ENCODE results near the gene ESD. TPM values are rescaled to one million over a fixed set of nuclear protein-coding genes. Genes with fewer than 3 reads are reported as not detected.

Gene ESD
- total and polyA plus RNA-seq, 10 of the 15 experiments (the other 5 are each of a cell fraction or from before 2014, with no cell fraction given), result 105 to 387 (median 195) TPM

DNA sequence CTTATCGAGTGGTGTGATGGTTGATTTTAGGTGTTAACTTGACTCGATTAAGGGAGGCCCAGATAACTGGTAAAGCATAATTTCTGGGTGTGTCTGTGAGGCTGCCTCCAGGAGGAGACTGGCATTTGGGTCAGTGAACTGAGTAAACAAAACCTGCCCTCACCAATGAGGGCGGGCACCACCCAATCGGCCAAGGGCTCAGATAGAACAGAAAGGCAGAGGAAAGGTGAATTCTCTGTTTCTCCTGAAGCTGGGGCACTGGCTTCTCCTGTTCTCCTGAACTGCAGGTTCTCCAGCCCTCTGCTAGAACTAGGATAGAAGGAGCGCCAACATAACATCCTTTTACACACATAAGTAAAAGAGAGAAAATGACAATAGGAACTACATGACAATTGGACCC lies 35.1 kb downstream of the ESD start:
- Histone ChIP-seq H3K4me2 (ENCODE audit: control insufficient read depth, insufficient read depth) (no peak overlapping the region), H3K4me3 (no peak overlapping the region), H3K4me1 (ENCODE audit: control insufficient read depth, insufficient read depth, low read length) (no peaks in the 10 kb centered on the region), H3K9ac (ENCODE audit: control insufficient read depth, insufficient read depth, low read length) (no peak overlapping the region), H2AFZ (ENCODE audit: control insufficient read depth, low read depth, low read length) (no peak overlapping the region), H4K20me1 (ENCODE audit: control insufficient read depth, insufficient read depth) (no peaks in the 10 kb centered on the region), H3K79me2 (ENCODE audit: control insufficient read depth, insufficient read depth, low read length) (no peaks in the 10 kb centered on the region), H3K27me3 (replicated peaks in 1 of 2; ENCODE audit: control insufficient read depth in 2 of 2, insufficient read depth in 2 of 2, low read length in 1 of 2) (no peaks in the 10 kb centered on the region), H3K9me3 (replicated peaks; ENCODE audit: control insufficient read depth, insufficient read depth, low read length) (no peaks in the 10 kb centered on the region), H3K27ac (ENCODE audit: control insufficient read depth, insufficient read depth) (no peak overlapping the region), H3K36me3 (ENCODE audit: control insufficient read depth in 2 of 2, insufficient read depth in 2 of 2, low read length in 1 of 2) (no peaks in the 10 kb centered on the region)
- SMC1A ChIA-PET (ENCODE audit: uncharacterized antibody, unreplicated experiment), result no interaction called here
- CTCF ChIA-PET, result no interaction called here
- in situ Hi-C loops (cut with MboI), result no loop called here
- POLR2A ChIA-PET, result no interaction called here
- no TSS peak for BruUV-seq (replicated peaks)
- TF ChIP-seq SUPT20H (IDR thresholded peaks at IDR 0.05; ENCODE audit: borderline replicate concordance, control insufficient read depth, low read depth, low read length) (no peak), SIX5 (IDR thresholded peaks at IDR 0.05; ENCODE audit: low read depth, low read length, severe bottlenecking) (no peak), TCF12 (IDR thresholded peaks at IDR 0.05; ENCODE audit: low read depth, low read length) (no peak), PAX5 (IDR thresholded peaks at IDR 0.05; ENCODE audit: borderline replicate concordance, low read depth, low read length) (no peak), HDGF (IDR thresholded peaks at IDR 0.05) (no peak), KDM1A (IDR thresholded peaks at IDR 0.05; ENCODE audit: borderline replicate concordance) (no peak), RCOR1 (conservative IDR thresholded peaks at IDR 0.05; ENCODE audit: low read depth, low read length) (no peak), CBX5 (IDR thresholded peaks at IDR 0.05; ENCODE audit: low read depth) (no peak), PAX8 (IDR thresholded peaks at IDR 0.05) (no peak), MYB (IDR thresholded peaks at IDR 0.05; ENCODE audit: borderline replicate concordance, low read depth, low read length) (no peak), SUZ12 (IDR thresholded peaks at IDR 0.05; ENCODE audit: unreplicated experiment) (no peak), RFX5 (IDR thresholded peaks at IDR 0.05; ENCODE audit: low read depth, low read length) (no peak)
- TF ChIP-seq, protein P1, sequence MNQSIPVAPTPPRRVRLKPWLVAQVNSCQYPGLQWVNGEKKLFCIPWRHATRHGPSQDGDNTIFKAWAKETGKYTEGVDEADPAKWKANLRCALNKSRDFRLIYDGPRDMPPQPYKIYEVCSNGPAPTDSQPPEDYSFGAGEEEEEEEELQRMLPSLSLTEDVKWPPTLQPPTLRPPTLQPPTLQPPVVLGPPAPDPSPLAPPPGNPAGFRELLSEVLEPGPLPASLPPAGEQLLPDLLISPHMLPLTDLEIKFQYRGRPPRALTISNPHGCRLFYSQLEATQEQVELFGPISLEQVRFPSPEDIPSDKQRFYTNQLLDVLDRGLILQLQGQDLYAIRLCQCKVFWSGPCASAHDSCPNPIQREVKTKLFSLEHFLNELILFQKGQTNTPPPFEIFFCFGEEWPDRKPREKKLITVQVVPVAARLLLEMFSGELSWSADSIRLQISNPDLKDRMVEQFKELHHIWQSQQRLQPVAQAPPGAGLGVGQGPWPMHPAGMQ (IDR thresholded peaks at IDR 0.05; ENCODE audit: borderline replicate concordance), result no peak
- TF ChIP-seq, protein P2, sequence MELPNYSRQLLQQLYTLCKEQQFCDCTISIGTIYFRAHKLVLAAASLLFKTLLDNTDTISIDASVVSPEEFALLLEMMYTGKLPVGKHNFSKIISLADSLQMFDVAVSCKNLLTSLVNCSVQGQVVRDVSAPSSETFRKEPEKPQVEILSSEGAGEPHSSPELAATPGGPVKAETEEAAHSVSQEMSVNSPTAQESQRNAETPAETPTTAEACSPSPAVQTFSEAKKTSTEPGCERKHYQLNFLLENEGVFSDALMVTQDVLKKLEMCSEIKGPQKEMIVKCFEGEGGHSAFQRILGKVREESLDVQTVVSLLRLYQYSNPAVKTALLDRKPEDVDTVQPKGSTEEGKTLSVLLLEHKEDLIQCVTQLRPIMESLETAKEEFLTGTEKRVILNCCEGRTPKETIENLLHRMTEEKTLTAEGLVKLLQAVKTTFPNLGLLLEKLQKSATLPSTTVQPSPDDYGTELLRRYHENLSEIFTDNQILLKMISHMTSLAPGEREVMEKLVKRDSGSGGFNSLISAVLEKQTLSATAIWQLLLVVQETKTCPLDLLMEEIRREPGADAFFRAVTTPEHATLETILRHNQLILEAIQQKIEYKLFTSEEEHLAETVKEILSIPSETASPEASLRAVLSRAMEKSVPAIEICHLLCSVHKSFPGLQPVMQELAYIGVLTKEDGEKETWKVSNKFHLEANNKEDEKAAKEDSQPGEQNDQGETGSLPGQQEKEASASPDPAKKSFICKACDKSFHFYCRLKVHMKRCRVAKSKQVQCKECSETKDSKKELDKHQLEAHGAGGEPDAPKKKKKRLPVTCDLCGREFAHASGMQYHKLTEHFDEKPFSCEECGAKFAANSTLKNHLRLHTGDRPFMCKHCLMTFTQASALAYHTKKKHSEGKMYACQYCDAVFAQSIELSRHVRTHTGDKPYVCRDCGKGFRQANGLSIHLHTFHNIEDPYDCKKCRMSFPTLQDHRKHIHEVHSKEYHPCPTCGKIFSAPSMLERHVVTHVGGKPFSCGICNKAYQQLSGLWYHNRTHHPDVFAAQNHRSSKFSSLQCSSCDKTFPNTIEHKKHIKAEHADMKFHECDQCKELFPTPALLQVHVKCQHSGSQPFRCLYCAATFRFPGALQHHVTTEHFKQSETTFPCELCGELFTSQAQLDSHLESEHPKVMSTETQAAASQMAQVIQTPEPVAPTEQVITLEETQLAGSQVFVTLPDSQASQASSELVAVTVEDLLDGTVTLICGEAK (IDR thresholded peaks at IDR 0.05; ENCODE audit: borderline replicate concordance), result no peak
- DNase-seq (ENCODE audit: low read depth, low spot score), result no peak
- no peak for FAIRE-seq
- ATAC-seq, result no peak
- 36% methylated on average over 5 of the region's 5 CpGs for WGBS (ENCODE audit: insufficient coverage, insufficient replicate concordance, low lambda C conversion rate, missing lambda C conversion rate)
- RAD21 ChIA-PET (ENCODE audit: unreplicated experiment), result no interaction called here
- intact Hi-C loops (cut with micrococcal nuclease; ENCODE audit: unreplicated experiment), result loop anchor here (5.0 kb wide), 1 partner anchor 1010 kb away; no protein-coding TSS in a partner anchor
